ENCODE measurements around the gene ASTN1. TPM values are rescaled to one million over a fixed set of nuclear protein-coding genes. Genes with fewer than 3 reads are reported as not detected.

The ASTN1 gene
- total and polyA plus RNA-seq, 9 of the 15 experiments (the other 6 are each of a cell fraction or from before 2014, with no cell fraction given), result 0.05 to 0.22 (median 0.18) TPM

GRCh38 chr1:176897350-176898236, 266.9 kb downstream of the ASTN1 start (continued):
- TF ChIP-seq, protein P1, sequence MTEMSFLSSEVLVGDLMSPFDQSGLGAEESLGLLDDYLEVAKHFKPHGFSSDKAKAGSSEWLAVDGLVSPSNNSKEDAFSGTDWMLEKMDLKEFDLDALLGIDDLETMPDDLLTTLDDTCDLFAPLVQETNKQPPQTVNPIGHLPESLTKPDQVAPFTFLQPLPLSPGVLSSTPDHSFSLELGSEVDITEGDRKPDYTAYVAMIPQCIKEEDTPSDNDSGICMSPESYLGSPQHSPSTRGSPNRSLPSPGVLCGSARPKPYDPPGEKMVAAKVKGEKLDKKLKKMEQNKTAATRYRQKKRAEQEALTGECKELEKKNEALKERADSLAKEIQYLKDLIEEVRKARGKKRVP (CRISPR knock-in tag; IDR thresholded peaks at IDR 0.05), result no peak
- no peak for TF ChIP-seq ILK (tag; IDR thresholded peaks at IDR 0.05; ENCODE audit: borderline replicate concordance, low read depth)
- TF ChIP-seq HDAC6 (IDR thresholded peaks at IDR 0.05; ENCODE audit: low read depth, low read length), result no peak
- TF ChIP-seq CBX5 (IDR thresholded peaks at IDR 0.05; ENCODE audit: borderline replicate concordance, low read depth), result no peak
- TF ChIP-seq CTBP1 (IDR thresholded peaks at IDR 0.05; ENCODE audit: borderline replicate concordance), result no peak
- no peak for TF ChIP-seq ZNF639 (CRISPR knock-in tag; conservative IDR thresholded peaks at IDR 0.05 in 1 of 2, IDR thresholded peaks at IDR 0.05 in 1 of 2)
- no peak for TF ChIP-seq CBX1 (IDR thresholded peaks at IDR 0.05; ENCODE audit: low read depth)
- peak; percentile 57 for TF ChIP-seq EGR1 (conservative IDR thresholded peaks at IDR 0.05)
- 0 out of 4 replicates have a peak, but pooled peaks of 1 of the 2 experiments have one; percentile 14 for TF ChIP-seq MNT (conservative IDR thresholded peaks at IDR 0.05)
- 0 out of 2 replicates have a peak, but pooled peaks have one; percentile 44 for TF ChIP-seq THRAP3 (IDR thresholded peaks at IDR 0.05; ENCODE audit: borderline replicate concordance)
- TF ChIP-seq CREB1 (IDR thresholded peaks at IDR 0.05), result 0 out of 2 replicates have a peak, but pooled peaks have one; percentile 22
- TF ChIP-seq CREB1 (CRISPR knock-in tag; IDR thresholded peaks at IDR 0.05), result no peak
- TF ChIP-seq TOE1 (IDR thresholded peaks at IDR 0.05; ENCODE audit: borderline replicate concordance), result no peak
- no peak for TF ChIP-seq TOE1 (CRISPR knock-in tag; IDR thresholded peaks at IDR 0.05; ENCODE audit: borderline replicate concordance, low read depth)
- TF ChIP-seq CSDE1 (IDR thresholded peaks at IDR 0.05), result 0 out of 4 replicates have a peak, but pooled peaks of 1 of the 2 experiments have one; percentile 38
- peak; percentile 32; the same call in 1 of the 2 replicates for TF ChIP-seq CREM (IDR thresholded peaks at IDR 0.05; ENCODE audit: low read depth)
- TF ChIP-seq ZNF263 (CRISPR knock-in tag; IDR thresholded peaks at IDR 0.05; ENCODE audit: borderline replicate concordance), result no peak
- 0 out of 2 replicates have a peak, but pooled peaks have one; percentile 15 for TF ChIP-seq BHLHE40 (IDR thresholded peaks at IDR 0.05; ENCODE audit: low read length)
- peak; percentile 32 for TF ChIP-seq CTCFL (IDR thresholded peaks at IDR 0.05; ENCODE audit: borderline replicate concordance, insufficient read depth, low read depth, low read length, poor library complexity, severe bottlenecking)
- no peak for TF ChIP-seq HNRNPLL (IDR thresholded peaks at IDR 0.05; ENCODE audit: low read depth, low read length, poor library complexity, severe bottlenecking)
- TF ChIP-seq MAFK (IDR thresholded peaks at IDR 0.05; ENCODE audit: low read length), result peak; percentile 3; the same call in 1 of the 2 replicates

Measured in K562 (cell line).